Tibial nerve (tissue), 4 donors: ENCODE measurements around the gene CEACAM1. TPM values are rescaled to one million over a fixed set of nuclear protein-coding genes. Genes with fewer than 3 reads are reported as not detected.
"Not testable (repeated sequence)": the region's sequence is repeated elsewhere in the genome, so short reads cannot be mapped to it uniquely, and the experiment has no call there.

ENCODE experiments used
- DNase-seq, 2 donors: peaks; one replicate each; pipeline ENCODE4 v3.0.0-alpha.2; 2019; ENCODE audit warnings: low spot score in 2 of 2
- H3K27ac ChIP-seq, 4 donors: fragments of 200-600 bp; sonication (generic) in 3 of 4; one replicate each; pipeline ENCODE4 v1.5.1; 2017 to 2019; ENCODE audit warnings: mild to moderate bottlenecking in 1 of 4
- H3K27me3 ChIP-seq, 2 donors: fragments of 200-600 bp; sonication (generic) in 1 of 2; one replicate each; pipeline versions ENCODE4 v1.5.1 to v1.6.0; 2017 to 2019
- H3K36me3 ChIP-seq, 3 donors: fragments of 200-600 bp; sonication (generic); one replicate each; pipeline ENCODE4 v1.5.1; 2018 to 2019
- H3K4me1 ChIP-seq, 4 donors: fragments of 200-600 bp; sonication (generic) in 3 of 4; one replicate each; pipeline ENCODE4 v1.5.1; 2017 to 2019
- H3K4me3 ChIP-seq, 4 donors: fragments of 200-600 bp; sonication (generic) in 3 of 4; one replicate each; pipeline ENCODE4 v1.5.1; 2017 to 2019; ENCODE audit warnings: mild to moderate bottlenecking in 1 of 4, moderate library complexity in 1 of 4
- H3K9me3 ChIP-seq, 4 donors: fragments of 200-600 bp; sonication (generic) in 3 of 4; one replicate each; pipeline ENCODE4 v1.5.1; 2017 to 2019
- CTCF ChIP-seq, 5 experiments: fragments of 200-600 bp in 3 of 5; fragments of 450-650 bp in 2 of 5; sonication (generic) in 3 of 5; IDR thresholded peaks; one replicate each; pipeline ENCODE4 v1.5.1; 2016 to 2019; ENCODE audit warnings: antibody characterized with exemption in 5 of 5, mild to moderate bottlenecking in 3 of 5, moderate library complexity in 2 of 5
- EP300 ChIP-seq, 2 donors: sonication (generic); formaldehyde crosslinking; IDR thresholded peaks; one replicate each; pipeline ENCODE4 v1.6.1; 2017; ENCODE audit warnings: antibody characterized with exemption in 2 of 2, mild to moderate bottlenecking in 1 of 2
- POLR2A ChIP-seq, 2 donors: fragments of 450-650 bp; IDR thresholded peaks; one replicate each; pipeline ENCODE4 v1.6.1; 2017; ENCODE audit warnings: antibody characterized with exemption in 2 of 2, mild to moderate bottlenecking in 2 of 2, moderate library complexity in 2 of 2
- WGBS, 2 donors: methylation state at CpG; one replicate each; pipeline ENCODE4 v1.1.5; 2018; 5-methylcytosine and 5-hydroxymethylcytosine counted together
- total RNA-seq, 4 donors: library from RNA; depleted of rRNA; stranded (reverse); fragments of >200 nt; gene quantifications; one replicate each; pipeline ENCODE4 v1.1.0, GENCODE V29; 2016

The CEACAM1 gene
- total RNA-seq, 4 donors from 2014 or later: 0.66 TPM; not detected in 3

- TF ChIP-seq EP300 (IDR thresholded peaks at IDR 0.05) (no peak), CTCF (IDR thresholded peaks at IDR 0.05) (no peak), POLR2A (IDR thresholded peaks at IDR 0.05) (no peak)
- WGBS, 2 donors: 70 to 77% methylated on average over 4 of the region's 4 CpGs
- no peak overlapping the region for H3K27ac ChIP-seq
- no peak overlapping the region for H3K4me3 ChIP-seq
- no peak for DNase-seq
- H3K4me1 ChIP-seq: peaks cover 0 to 19% (median 4%) of the 10 kb centered on the region in 4 donors
- no peaks in the 10 kb centered on the region for H3K36me3 ChIP-seq
- H3K9me3 ChIP-seq: no peaks in the 10 kb centered on the region
- H3K27me3 ChIP-seq: no peaks in the 10 kb centered on the region
These were observed 32.5 kb upstream of the CEACAM1 start for GRCh38 chr19:42560731-42561130.

- no peak for DNase-seq
- WGBS, 2 donors: 54 to 62% methylated on average over 7 of the region's 7 CpGs
- Histone ChIP-seq H3K36me3 (no peaks in the 10 kb centered on the region), H3K4me3 (no peak overlapping the region), H3K9me3 (no peaks in the 10 kb centered on the region), H3K27me3 (no peaks in the 10 kb centered on the region), H3K27ac (no peak overlapping the region), H3K4me1 (peaks cover 0 to 15% (median 3%) of the 10 kb centered on the region in 4 donors)
- TF ChIP-seq CTCF (IDR thresholded peaks at IDR 0.05) (no peak), POLR2A (IDR thresholded peaks at IDR 0.05) (no peak), EP300 (IDR thresholded peaks at IDR 0.05) (no peak)
These were observed 30.3 kb upstream of the CEACAM1 start for GRCh38 chr19:42558450-42559150.

GRCh38 chr19:42557386-42557871 lies 29.1 kb upstream of the CEACAM1 start:
- not testable (repeated sequence) for H3K9me3 ChIP-seq, H3K36me3 ChIP-seq, H3K4me3 ChIP-seq, H3K27ac ChIP-seq, DNase-seq, H3K27me3 ChIP-seq
- WGBS, 2 donors: 46% methylated on average over 10 of the region's 10 CpGs
- H3K4me1 ChIP-seq: peaks cover 0 to 18% (median 3%) of the 10 kb centered on the region in 4 donors

GRCh38 chr19:42555801-42556200 lies 27.5 kb upstream of the CEACAM1 start:
- no peak for DNase-seq
- no peaks in the 10 kb centered on the region for H3K27me3 ChIP-seq
- H3K4me3 ChIP-seq: no peak overlapping the region
- no peak overlapping the region for H3K27ac ChIP-seq
- H3K4me1 ChIP-seq: peaks cover 0 to 18% (median 3%) of the 10 kb centered on the region in 4 donors
- no peaks in the 10 kb centered on the region for H3K9me3 ChIP-seq
- TF ChIP-seq EP300 (IDR thresholded peaks at IDR 0.05) (no peak), CTCF (IDR thresholded peaks at IDR 0.05) (no peak), POLR2A (IDR thresholded peaks at IDR 0.05) (no peak)
- no peaks in the 10 kb centered on the region for H3K36me3 ChIP-seq
- 43% methylated on average over 10 of the region's 10 CpGs for WGBS, 2 donors

GRCh38 chr19:42555317-42555716 lies 27.0 kb upstream of the CEACAM1 start:
- TF ChIP-seq POLR2A (IDR thresholded peaks at IDR 0.05): no peak
- TF ChIP-seq CTCF (IDR thresholded peaks at IDR 0.05): no peak
- no peak for TF ChIP-seq EP300 (IDR thresholded peaks at IDR 0.05)
- 21 to 30% methylated on average over 5 of the region's 5 CpGs for WGBS, 2 donors
- no peaks in the 10 kb centered on the region for H3K36me3 ChIP-seq
- H3K4me3 ChIP-seq: no peak overlapping the region
- peaks cover 0 to 18% (median 3%) of the 10 kb centered on the region in 4 donors for H3K4me1 ChIP-seq
- DNase-seq: no peak
- no peak overlapping the region for H3K27ac ChIP-seq
- no peaks in the 10 kb centered on the region for H3K27me3 ChIP-seq
- H3K9me3 ChIP-seq: peaks cover 0 to 3% (median 0%) of the 10 kb centered on the region in 4 donors
